HEK293 (cell line): ENCODE data around the gene CHST8.

Experiments used
- CTCF ChIA-PET: fragments of 350-600 bp; formaldehyde crosslinking; extraction: SDS; loops from one replicate; lab custom pipeline; 2021; ENCODE audit warnings: antibody characterized with exemption; lab: Yijun Ruan, JAX
- POLR2A ChIA-PET: fragments of 300-600 bp; formaldehyde crosslinking; extraction: SDS; loops from one replicate; lab custom pipeline; 2020; ENCODE audit warnings: antibody characterized with exemption, inconsistent platforms; lab: Yijun Ruan, JAX
- H3K27ac ChIP-seq: fragments of 200-500 bp; sonication (Bioruptor generic); 2 replicates; pipeline ENCODE4 v1.5.1; 2014; ENCODE audit warnings: low read depth, low read length, control low read depth, inconsistent platforms; ENCODE audit errors: extremely low read depth
- H3K36me3 ChIP-seq, 2 experiments: fragments of 200-500 bp in 1 of 2; sonication (Bioruptor generic) in 1 of 2; 1 replicate in 1 of 2; 2 replicates in 1 of 2; pipeline ENCODE4 v1.5.1; 2014 to 2017; ENCODE audit warnings: inconsistent platforms in 2 of 2, low read length in 2 of 2; ENCODE audit not compliant: control insufficient read depth in 2 of 2, insufficient read depth in 1 of 2
- H3K4me1 ChIP-seq: fragments of 200-500 bp; sonication (Bioruptor generic); 2 replicates; pipeline ENCODE4 v1.5.1; 2014; ENCODE audit warnings: mild to moderate bottlenecking, low read length, inconsistent platforms; ENCODE audit not compliant: control insufficient read depth, insufficient read depth
- H3K4me3 ChIP-seq: 2 replicates; pipeline ENCODE4 v1.5.1; 2011; ENCODE audit warnings: low read depth, mild to moderate bottlenecking, control low read depth, low read length, moderate library complexity
- H3K9me3 ChIP-seq: fragments of 200-500 bp; sonication (Bioruptor generic); 2 replicates; pipeline ENCODE4 v1.5.1; 2014; ENCODE audit warnings: low read depth, low read length, inconsistent platforms; ENCODE audit not compliant: control insufficient read depth, insufficient read depth
- KLF8 ChIP-seq: fragments of 450-650 bp; formaldehyde crosslinking; IDR thresholded peaks from 2 replicates; pipeline ENCODE4 v1.5.1; 2016; ENCODE audit warnings: missing biosample characterization, missing genetic modification characterization
- SALL2 ChIP-seq: fragments of 450-650 bp; formaldehyde crosslinking; IDR thresholded peaks from 2 replicates; pipeline ENCODE4 v1.5.0; 2017; ENCODE audit warnings: missing biosample characterization, mild to moderate bottlenecking, missing genetic modification characterization, borderline replicate concordance
- SP3 ChIP-seq: fragments of 450-650 bp; formaldehyde crosslinking; IDR thresholded peaks from 2 replicates; pipeline ENCODE4 v1.5.1; 2016; ENCODE audit warnings: missing biosample characterization, missing genetic modification characterization
- WT1 ChIP-seq: fragments of 450-650 bp; formaldehyde crosslinking; IDR thresholded peaks from 2 replicates; pipeline ENCODE4 v1.5.1; 2016; ENCODE audit warnings: missing biosample characterization, missing genetic modification characterization
- ZNF155 ChIP-seq: fragments of 450-650 bp; formaldehyde crosslinking; IDR thresholded peaks from 2 replicates; pipeline ENCODE4 v1.5.1; 2016; ENCODE audit warnings: missing biosample characterization, missing genetic modification characterization
- ZNF23 ChIP-seq: fragments of 450-650 bp; formaldehyde crosslinking; IDR thresholded peaks from 2 replicates; pipeline ENCODE4 v1.5.1; 2016; ENCODE audit warnings: missing biosample characterization, missing genetic modification characterization, borderline replicate concordance
- ZNF266 ChIP-seq: fragments of 450-650 bp; formaldehyde crosslinking; IDR thresholded peaks from 2 replicates; pipeline ENCODE4 v1.5.1; 2016; ENCODE audit warnings: missing biosample characterization, missing genetic modification characterization, low read depth
- ZNF335 ChIP-seq: fragments of 450-650 bp; formaldehyde crosslinking; conservative IDR thresholded peaks from 2 replicates; pipeline ENCODE4 v1.5.1; 2016; ENCODE audit warnings: missing biosample characterization, missing genetic modification characterization
- ZNF514 ChIP-seq: fragments of 450-650 bp; formaldehyde crosslinking; IDR thresholded peaks from 2 replicates; pipeline ENCODE4 v1.5.1; 2016; ENCODE audit warnings: missing biosample characterization, missing genetic modification characterization
- ZNF610 ChIP-seq: fragments of 450-650 bp; formaldehyde crosslinking; IDR thresholded peaks from 2 replicates; pipeline ENCODE4 v1.5.1; 2016; ENCODE audit warnings: missing biosample characterization, missing genetic modification characterization, borderline replicate concordance
- ZNF621 ChIP-seq: fragments of 450-650 bp; formaldehyde crosslinking; IDR thresholded peaks from 2 replicates; pipeline ENCODE4 v1.5.1; 2017; ENCODE audit warnings: missing biosample characterization, missing genetic modification characterization
- ZNF660 ChIP-seq: fragments of 450-650 bp; IDR thresholded peaks from 2 replicates; pipeline ENCODE4 v1.5.1; 2018; ENCODE audit warnings: missing biosample characterization, mild to moderate bottlenecking, missing genetic modification characterization
- ZNF76 ChIP-seq: fragments of 450-650 bp; formaldehyde crosslinking; IDR thresholded peaks from 2 replicates; pipeline ENCODE4; 2016; ENCODE audit warnings: low read depth, missing biosample characterization, missing genetic modification characterization, borderline replicate concordance
- ZSCAN23 ChIP-seq: fragments of 450-650 bp; formaldehyde crosslinking; IDR thresholded peaks from 2 replicates; pipeline ENCODE4 v1.5.1; 2016; ENCODE audit warnings: missing biosample characterization, missing genetic modification characterization
- TF ChIP-seq, protein P1 (sequence below): fragments of 450-650 bp; formaldehyde crosslinking; IDR thresholded peaks from 2 replicates; pipeline ENCODE4 v1.5.1; 2016; ENCODE audit warnings: missing biosample characterization, missing genetic modification characterization
- TF ChIP-seq, protein P2 (sequence below): fragments of 450-650 bp; formaldehyde crosslinking; optimal IDR thresholded peaks from 2 replicates; pipeline ENCODE3; 2016; ENCODE audit warnings: missing biosample characterization, mild to moderate bottlenecking, missing genetic modification characterization
- TF ChIP-seq, protein P3 (sequence below): fragments of 450-650 bp; formaldehyde crosslinking; IDR thresholded peaks from 2 replicates; pipeline ENCODE4 v1.5.1; 2017; ENCODE audit warnings: missing biosample characterization, missing genetic modification characterization
- TF ChIP-seq, protein P4 (sequence below): fragments of 450-650 bp; formaldehyde crosslinking; IDR thresholded peaks from 2 replicates; pipeline ENCODE4 v1.5.1; 2017; ENCODE audit warnings: missing biosample characterization, missing genetic modification characterization
- TF ChIP-seq, protein P5 (sequence below): fragments of 450-650 bp; formaldehyde crosslinking; IDR thresholded peaks from 2 replicates; pipeline ENCODE4 v1.5.1; 2016; ENCODE audit warnings: missing biosample characterization, missing genetic modification characterization
- TF ChIP-seq, protein P6 (sequence below): fragments of 450-650 bp; IDR thresholded peaks from 2 replicates; pipeline ENCODE4 v1.5.1; 2018; ENCODE audit warnings: missing biosample characterization, mild to moderate bottlenecking, missing genetic modification characterization

CHST8 gene

DNA sequence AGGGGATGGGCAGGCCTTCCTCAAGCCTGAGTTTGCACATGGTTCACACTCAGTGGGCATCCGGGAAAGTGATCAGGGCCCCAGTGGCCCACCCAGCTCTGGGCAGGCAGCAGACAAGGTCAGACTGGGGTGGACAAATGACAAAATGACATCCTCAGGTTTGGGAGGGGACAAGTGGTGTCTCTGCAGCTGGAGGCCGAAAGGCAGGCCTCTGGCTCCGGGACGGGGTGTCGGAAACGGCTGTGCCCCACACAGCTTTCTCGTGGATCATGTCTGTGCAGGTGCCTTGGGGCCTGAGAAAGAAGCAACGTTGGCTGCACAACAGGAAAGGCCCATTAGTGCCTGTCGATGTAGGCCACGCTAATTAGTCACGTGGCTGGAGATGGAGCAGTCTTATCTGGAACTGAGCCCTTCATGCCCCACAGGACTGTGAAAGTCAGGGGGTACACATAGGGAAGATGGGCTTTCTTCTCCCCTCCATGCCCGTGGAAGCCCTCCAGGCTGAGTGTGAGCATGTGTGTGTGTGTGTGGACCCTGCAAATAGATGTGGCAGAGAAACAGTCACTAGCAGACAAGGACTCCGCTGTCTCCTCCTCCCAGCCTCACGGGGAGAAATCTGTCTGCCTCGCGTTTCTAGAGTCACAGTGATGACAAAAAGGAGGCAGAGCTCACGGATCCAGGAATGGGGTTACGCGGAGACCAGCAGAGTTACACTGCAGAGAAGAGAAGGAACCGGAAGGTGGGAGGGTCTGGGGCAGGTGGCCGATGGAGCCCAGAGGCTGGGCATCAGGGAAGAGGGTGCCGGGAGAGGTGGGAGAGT is 44.2 kb downstream of the CHST8 start:
- Histone ChIP-seq H3K4me3 (no peak overlapping the region), H3K36me3 (no peaks in the 10 kb centered on the region), H3K9me3 (no peaks in the 10 kb centered on the region), H3K4me1 (no peaks in the 10 kb centered on the region; the same call in 1 of the 2 replicates), H3K27ac (no peak overlapping the region)
- TF ChIP-seq ZNF621 (tag by site-specific recombination) (no peak), KLF8 (tag by site-specific recombination) (no peak), ZNF76 (tag by site-specific recombination) (no peak), ZSCAN23 (no peak), ZNF514 (tag by site-specific recombination) (no peak), SP3 (tag by site-specific recombination) (no peak), WT1 (tag by site-specific recombination) (no peak)
- TF ChIP-seq, protein P1, sequence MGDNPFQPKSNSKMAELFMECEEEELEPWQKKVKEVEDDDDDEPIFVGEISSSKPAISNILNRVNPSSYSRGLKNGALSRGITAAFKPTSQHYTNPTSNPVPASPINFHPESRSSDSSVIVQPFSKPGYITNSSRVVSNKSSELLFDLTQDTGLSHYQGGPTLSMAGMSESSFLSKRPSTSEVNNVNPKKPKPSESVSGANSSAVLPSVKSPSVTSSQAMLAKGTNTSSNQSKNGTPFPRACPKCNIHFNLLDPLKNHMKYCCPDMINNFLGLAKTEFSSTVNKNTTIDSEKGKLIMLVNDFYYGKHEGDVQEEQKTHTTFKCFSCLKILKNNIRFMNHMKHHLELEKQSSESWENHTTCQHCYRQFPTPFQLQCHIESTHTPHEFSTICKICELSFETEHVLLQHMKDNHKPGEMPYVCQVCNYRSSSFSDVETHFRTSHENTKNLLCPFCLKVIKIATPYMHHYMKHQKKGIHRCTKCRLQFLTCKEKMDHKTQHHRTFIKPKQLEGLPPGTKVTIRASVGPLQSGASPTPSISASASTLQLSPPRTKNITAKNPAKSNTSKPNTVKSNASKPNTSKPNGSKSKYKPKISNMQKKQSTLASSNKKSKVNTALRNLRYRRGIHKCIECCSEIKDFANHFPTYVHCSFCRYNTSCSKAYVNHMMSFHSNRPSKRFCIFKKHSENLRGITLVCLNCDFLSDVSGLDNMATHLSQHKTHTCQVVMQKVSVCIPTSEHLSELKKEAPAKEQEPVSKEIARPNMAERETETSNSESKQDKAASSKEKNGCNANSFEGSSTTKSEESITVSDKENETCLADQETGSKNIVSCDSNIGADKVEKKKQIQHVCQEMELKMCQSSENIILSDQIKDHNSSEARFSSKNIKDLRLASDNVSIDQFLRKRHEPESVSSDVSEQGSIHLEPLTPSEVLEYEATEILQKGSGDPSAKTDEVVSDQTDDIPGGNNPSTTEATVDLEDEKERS (tag by site-specific recombination), result no peak
- TF ChIP-seq, protein P2, sequence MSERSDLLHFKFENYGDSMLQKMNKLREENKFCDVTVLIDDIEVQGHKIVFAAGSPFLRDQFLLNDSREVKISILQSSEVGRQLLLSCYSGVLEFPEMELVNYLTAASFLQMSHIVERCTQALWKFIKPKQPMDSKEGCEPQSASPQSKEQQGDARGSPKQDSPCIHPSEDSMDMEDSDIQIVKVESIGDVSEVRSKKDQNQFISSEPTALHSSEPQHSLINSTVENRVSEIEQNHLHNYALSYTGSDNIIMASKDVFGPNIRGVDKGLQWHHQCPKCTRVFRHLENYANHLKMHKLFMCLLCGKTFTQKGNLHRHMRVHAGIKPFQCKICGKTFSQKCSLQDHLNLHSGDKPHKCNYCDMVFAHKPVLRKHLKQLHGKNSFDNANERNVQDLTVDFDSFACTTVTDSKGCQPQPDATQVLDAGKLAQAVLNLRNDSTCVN (tag by site-specific recombination), result no peak
- TF ChIP-seq, protein P3, sequence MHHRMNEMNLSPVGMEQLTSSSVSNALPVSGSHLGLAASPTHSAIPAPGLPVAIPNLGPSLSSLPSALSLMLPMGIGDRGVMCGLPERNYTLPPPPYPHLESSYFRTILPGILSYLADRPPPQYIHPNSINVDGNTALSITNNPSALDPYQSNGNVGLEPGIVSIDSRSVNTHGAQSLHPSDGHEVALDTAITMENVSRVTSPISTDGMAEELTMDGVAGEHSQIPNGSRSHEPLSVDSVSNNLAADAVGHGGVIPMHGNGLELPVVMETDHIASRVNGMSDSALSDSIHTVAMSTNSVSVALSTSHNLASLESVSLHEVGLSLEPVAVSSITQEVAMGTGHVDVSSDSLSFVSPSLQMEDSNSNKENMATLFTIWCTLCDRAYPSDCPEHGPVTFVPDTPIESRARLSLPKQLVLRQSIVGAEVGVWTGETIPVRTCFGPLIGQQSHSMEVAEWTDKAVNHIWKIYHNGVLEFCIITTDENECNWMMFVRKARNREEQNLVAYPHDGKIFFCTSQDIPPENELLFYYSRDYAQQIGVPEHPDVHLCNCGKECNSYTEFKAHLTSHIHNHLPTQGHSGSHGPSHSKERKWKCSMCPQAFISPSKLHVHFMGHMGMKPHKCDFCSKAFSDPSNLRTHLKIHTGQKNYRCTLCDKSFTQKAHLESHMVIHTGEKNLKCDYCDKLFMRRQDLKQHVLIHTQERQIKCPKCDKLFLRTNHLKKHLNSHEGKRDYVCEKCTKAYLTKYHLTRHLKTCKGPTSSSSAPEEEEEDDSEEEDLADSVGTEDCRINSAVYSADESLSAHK (tag by site-specific recombination), result no peak
- TF ChIP-seq, protein P4, sequence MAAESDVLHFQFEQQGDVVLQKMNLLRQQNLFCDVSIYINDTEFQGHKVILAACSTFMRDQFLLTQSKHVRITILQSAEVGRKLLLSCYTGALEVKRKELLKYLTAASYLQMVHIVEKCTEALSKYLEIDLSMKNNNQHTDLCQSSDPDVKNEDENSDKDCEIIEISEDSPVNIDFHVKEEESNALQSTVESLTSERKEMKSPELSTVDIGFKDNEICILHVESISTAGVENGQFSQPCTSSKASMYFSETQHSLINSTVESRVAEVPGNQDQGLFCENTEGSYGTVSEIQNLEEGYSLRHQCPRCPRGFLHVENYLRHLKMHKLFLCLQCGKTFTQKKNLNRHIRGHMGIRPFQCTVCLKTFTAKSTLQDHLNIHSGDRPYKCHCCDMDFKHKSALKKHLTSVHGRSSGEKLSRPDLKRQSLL (tag by site-specific recombination), result no peak
- POLR2A ChIA-PET, result interaction anchor here (0.7 kb wide), 1 partner anchor 192 kb away, joined by 3 read pairs; no protein-coding TSS in a partner anchor
- CTCF ChIA-PET, result no interaction called here

DNA sequence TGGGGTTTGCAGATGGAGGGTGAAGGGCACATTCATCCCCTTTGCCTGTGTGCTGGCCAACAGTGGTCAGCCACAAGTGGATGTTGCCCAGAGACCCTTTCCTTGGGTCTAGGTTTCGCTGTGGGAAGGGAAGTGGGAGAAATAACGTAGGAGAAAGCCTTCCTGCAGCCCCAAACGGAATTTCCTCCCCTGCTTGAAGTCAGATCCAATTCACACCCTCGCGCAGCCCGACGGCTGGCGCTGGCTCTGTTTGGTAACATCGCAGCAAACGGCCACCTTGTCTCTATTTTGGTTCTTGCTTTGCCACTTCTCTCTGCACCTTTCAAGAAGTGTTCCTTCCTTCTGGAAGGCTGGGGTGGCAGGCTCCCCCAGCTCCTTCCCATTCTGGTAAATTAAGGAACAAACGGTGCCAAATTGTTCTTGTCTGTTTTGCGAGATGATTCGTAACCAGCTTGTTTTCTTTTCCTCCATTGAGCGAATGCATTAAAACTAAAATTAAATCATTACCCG is 45.4 kb downstream of the CHST8 start:
- ChIA-PET CTCF (interaction anchor here (0.7 kb wide), 1 partner anchor 10 kb away, joined by 3 read pairs; no protein-coding TSS in a partner anchor), POLR2A (no interaction called here)
- Histone ChIP-seq H3K4me1 (no peaks in the 10 kb centered on the region; the same call in 1 of the 2 replicates), H3K27ac (no peak overlapping the region), H3K4me3 (no peak overlapping the region), H3K9me3 (no peaks in the 10 kb centered on the region), H3K36me3 (no peaks in the 10 kb centered on the region; a peak in 1 of 3 replicates)
- no peak for TF ChIP-seq ZNF155
- no peak for TF ChIP-seq ZNF266 (tag by site-specific recombination)
- TF ChIP-seq, protein P5, sequence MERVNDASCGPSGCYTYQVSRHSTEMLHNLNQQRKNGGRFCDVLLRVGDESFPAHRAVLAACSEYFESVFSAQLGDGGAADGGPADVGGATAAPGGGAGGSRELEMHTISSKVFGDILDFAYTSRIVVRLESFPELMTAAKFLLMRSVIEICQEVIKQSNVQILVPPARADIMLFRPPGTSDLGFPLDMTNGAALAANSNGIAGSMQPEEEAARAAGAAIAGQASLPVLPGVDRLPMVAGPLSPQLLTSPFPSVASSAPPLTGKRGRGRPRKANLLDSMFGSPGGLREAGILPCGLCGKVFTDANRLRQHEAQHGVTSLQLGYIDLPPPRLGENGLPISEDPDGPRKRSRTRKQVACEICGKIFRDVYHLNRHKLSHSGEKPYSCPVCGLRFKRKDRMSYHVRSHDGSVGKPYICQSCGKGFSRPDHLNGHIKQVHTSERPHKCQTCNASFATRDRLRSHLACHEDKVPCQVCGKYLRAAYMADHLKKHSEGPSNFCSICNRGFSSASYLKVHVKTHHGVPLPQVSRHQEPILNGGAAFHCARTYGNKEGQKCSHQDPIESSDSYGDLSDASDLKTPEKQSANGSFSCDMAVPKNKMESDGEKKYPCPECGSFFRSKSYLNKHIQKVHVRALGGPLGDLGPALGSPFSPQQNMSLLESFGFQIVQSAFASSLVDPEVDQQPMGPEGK (tag by site-specific recombination), result no peak
- TF ChIP-seq ZNF335, result no peak
- no peak for TF ChIP-seq ZNF660
- TF ChIP-seq, protein P6, sequence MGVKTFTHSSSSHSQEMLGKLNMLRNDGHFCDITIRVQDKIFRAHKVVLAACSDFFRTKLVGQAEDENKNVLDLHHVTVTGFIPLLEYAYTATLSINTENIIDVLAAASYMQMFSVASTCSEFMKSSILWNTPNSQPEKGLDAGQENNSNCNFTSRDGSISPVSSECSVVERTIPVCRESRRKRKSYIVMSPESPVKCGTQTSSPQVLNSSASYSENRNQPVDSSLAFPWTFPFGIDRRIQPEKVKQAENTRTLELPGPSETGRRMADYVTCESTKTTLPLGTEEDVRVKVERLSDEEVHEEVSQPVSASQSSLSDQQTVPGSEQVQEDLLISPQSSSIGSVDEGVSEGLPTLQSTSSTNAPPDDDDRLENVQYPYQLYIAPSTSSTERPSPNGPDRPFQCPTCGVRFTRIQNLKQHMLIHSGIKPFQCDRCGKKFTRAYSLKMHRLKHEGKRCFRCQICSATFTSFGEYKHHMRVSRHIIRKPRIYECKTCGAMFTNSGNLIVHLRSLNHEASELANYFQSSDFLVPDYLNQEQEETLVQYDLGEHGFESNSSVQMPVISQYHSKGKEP (tag by site-specific recombination), result no peak
- no peak for TF ChIP-seq ZNF23 (tag by site-specific recombination)
- no peak for TF ChIP-seq SALL2 (tag by site-specific recombination)
- TF ChIP-seq ZNF610 (tag by site-specific recombination), result no peak
